Fibroblast of skin of left quadriceps (primary cell): Measurements from ENCODE around the gene AKR1B15.

ENCODE experiments used
- DNase-seq, 2 experiments: peaks; one replicate each; pipeline ENCODE4 v3.0.0-alpha.2; 2013; ENCODE audit warnings: low read depth in 2 of 2

The AKR1B15 gene

DNA sequence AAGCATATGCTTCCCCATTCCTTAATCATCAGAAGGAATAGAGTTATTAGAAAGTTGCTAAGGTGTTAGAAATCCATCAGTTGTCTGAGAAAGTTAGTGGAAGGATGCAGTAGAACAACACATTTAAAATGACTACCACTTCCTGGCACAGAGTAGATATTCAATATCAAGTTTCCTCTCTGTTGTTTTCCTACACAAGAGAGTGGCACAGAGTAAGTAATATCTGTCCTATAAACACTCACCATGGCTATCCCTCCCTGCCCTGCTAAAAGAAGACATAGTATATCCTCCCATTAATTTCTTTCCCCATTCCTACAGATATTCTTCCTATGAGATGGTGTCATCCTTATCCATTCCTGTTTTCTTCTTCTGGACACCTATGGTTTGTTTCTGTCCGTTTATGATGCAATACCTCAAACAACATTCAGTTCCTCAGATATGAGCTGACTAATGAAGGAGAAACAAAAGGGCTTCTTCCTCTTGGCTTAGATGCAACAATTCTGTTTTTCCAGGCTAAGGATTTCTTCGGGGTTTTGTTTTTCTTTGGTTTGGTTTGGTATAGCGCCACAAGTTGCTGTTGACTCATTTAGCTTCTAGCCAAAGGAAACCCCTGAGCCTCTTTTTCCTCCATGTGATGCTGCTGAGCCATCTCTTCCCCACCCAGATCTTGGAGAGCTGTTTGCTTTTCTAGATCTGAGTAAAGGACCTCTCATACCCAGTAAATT lies 64.9 kb downstream of the AKR1B15 start:
- peak; percentile 88 for DNase-seq

DNA sequence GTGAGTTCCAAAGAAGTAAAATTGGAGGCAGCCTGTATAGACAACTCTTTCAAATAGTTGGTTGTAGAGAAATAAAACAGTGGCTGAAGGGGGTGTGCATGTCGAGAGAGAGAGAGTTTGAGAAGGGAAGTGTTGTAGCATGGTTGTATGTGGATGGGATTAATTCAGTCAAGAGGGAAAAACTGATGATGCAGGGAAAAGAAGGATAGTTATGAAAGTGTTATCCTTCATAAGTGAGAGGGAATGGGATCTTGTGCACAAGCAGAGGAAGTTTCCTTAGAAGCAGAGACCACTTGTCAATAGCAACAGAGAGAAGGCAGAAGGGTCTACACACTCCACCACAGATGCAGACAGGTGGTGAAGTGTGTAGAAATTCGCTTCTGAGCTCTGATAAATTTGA lies 67.7 kb downstream of the AKR1B15 start:
- DNase-seq: no peak

DNA sequence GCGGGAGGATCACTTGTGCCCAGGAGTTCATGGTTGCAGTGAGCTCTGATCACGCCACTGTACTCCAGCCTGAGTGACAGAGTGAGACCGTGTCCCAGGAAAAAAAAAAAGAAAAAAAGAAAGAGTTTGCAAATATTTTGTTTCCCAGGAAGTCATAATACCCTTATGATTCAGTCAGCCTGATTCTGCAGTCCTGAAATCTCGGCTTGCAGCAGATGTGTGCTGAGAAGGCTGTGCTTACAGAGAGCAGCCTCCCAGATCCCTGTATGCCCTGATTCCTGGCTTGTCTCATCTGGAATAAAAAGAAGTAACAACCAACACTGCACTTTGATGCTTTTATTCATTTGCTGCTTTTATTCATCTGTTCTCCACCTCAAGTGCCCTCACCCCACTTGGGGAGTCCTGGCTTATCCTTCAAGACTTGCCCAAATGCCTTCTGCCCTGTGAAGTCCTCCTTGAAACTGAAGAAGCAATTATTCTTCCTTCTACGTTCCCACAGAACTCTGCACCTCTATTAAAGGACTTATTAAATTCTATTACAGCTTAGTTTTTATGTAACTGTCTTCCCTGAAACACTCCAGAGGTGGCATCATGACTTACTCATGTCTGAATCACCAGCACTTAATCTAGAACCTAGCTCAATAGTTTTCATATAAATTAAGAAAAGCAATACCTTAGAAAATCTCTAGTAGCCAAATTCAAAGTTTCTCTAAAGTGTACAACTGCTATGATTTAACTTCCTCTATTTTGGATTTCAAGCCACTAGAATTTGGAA lies 70.0 kb downstream of the AKR1B15 start:
- no peak for DNase-seq

DNA sequence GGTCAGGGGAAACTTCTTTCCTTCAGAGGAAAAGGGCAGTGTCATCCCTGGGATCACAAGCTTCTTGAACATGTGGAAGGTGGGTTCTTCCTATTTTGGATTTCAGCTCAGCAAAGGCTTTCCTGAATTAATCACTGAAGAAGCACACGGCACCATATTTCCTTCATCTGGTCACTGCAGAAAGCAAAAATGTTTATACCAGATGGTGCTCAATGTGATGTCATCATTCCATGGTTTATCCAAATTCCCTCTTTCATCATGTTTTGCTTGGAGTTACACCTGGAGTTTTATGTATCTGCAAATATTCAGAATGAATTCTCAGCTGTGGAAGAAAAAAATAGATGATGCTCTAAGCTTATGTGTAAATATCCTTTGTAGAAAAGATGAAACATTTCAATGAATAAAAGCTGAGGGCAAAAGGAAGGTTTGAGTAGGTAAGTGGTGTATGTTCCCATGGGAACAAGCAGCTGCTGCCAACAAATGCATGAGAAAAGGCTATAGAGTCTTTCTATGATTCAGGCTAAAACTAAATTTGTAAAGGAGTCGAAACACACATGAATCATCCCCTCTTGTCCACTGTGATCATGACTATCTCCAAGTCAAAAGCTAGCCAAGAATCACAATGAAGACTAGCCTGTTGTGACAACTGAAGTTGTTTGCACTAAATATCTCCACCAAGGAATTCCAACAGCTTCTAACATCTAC lies 70.9 kb downstream of the AKR1B15 start:
- peak; percentile 50 to 51 for DNase-seq

DNA sequence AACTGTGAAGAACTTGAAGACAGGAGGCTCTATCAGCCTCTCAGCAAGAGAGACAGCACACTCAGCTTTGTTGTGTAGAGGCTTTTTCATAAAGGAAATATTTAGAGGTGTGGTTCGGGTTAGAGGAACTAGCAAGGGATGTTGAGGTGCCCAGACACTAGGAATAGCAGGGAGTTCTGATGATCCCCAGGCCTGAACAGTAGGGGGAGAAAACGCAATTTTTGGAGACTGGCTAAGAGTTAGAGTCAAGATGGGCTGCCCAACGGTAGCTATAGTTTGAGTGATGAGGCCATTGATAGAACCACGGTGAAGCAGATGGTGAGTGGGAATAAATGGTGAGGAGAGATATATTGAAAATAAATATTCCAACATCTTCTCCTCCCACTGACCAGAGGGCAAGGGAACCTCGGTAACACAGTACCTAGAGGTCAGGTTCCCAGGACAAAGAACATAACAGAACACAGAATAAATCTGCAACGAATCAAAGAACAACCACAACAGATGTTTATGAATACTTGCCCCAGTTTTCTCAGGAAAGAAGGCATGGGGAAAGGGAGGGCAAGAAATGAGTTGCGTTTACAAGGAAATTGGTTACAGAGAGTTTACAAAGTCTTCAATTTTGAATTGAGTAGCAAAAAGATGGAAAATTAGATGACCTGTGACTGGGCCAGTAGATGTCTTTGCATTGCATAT lies 73.5 kb downstream of the AKR1B15 start:
- DNase-seq: no peak

DNA sequence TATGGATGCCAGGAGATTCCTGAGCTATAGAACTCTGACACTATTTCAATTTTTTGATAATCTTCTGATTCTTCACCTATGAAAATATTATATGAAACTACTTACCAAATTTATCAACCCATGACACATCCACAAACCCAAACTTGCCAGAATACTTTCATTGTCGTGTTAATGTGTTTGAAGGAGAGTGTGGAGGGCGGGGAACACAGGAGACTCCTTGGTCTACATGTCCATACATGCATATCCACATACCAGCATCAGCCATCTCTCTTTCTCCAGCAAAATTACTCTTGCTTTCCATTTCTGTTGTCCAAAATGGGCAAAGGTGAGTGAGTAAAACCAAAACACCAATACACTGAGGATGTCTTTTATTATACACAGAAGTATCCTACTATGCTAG lies 74.3 kb downstream of the AKR1B15 start:
- no peak for DNase-seq

DNA sequence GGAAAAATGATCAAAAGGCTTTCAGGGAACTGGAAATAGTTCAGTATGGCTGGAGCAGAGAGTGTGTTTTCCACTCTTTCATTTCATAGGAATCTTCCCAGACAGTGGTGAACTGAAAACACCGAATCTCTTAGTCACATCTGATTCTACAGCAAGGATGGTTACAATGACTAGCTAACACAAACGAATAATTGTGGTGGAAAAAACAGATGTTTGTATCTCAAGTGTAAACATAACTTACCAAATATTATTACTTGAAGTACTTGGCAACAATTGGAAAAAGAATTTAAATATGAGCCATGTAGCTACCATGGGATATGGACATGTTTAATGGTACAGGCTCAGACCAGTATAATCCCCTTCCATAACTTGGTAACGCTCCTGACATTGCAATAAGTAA lies 76.6 kb downstream of the AKR1B15 start:
- peak; percentile 59 to 65 for DNase-seq

DNA sequence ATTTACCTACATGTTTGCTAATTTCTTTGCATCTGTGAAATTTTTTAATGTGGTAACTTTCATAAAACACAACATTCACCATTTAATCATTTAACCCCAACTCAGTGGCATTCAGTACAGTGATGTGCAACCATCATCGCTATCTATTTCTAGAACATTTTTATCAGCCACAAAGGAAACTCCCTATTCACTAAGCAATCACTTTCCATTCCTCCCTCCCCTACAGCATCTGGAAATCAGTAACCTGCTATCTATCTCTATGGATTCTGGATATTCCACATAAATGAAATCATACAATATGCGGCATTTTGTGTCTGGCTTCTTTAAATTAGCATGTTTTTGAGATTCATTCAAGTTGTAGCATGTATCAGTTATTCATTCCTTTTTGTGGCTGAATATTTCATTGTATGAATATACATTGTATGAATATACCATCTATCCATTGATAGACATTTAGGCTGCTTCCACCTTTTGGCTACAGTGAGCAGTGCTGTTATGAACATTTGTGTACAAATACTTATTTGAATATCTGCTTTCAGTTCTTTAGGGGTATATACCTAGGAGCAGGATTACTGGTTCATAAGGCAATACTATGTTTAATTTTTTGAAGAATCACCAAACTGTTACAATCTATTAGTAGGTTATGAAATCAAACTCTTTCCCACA lies 78.3 kb downstream of the AKR1B15 start:
- DNase-seq: no peak

DNA sequence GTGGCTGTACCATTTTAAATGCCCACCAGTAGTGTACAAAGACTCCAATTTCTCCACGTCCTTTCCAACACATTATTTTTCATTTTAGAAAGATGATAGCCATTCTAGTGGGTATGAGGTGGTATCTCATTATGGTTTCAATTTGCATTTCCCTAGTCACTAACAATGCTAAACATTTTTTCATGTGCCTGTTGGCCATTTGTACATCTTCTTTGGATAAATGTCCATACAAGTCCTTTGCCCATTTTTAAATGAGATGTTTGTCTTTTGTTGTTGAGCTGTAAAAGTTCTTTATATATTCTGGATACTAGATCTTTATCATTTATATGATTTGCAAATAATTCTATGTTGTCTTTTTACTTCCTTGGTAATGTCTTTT lies 78.9 kb downstream of the AKR1B15 start:
- DNase-seq: no peak

DNA sequence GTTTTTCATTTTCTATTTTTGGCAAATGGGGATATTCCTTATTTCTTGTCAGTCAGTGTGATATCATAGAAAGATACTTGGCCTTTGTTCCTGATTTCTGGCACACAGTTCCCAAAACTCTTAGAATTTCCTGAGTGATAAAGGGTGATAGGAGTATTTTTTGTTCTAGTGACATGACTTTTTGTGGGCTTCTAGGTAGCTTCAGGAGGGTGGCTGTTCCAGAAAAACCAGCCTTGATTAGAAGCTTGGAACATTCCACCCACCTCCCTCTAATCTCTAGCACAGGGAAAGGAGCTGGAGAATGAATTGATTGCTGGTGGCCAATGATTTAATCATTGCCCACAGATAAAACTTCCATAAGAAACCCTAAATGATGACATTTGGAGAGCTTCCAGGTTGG lies 80.5 kb downstream of the AKR1B15 start:
- DNase-seq: no peak
